ENCODE data around the gene EXOC7.

- TF ChIP-seq POLR2A (IDR thresholded peaks at IDR 0.05) (no peak), CTCF (IDR thresholded peaks at IDR 0.05) (no peak), POLR2AphosphoS5 (IDR thresholded peaks at IDR 0.05) (no peak), EP300 (IDR thresholded peaks at IDR 0.05) (no peak)
These were observed 18.4 kb downstream of the EXOC7 start for GRCh38 chr17:76085066-76085730.
